Epithelial cell of esophagus (primary cell): ENCODE results near the gene RAB11A.

Experiments
- DNase-seq: peaks from one replicate; pipeline ENCODE4 v3.0.0; 2010; ENCODE audit warnings: low read depth
- H3K4me3 ChIP-seq: 2 replicates; pipeline ENCODE4 v1.5.1; 2011; ENCODE audit warnings: mild to moderate bottlenecking, low read length, control low read depth
- CTCF ChIP-seq: IDR thresholded peaks from 2 replicates; pipeline ENCODE4 v1.5.1; 2011; ENCODE audit warnings: low read depth, mild to moderate bottlenecking, low read length, control low read depth, inconsistent platforms; ENCODE audit not compliant: insufficient read depth; ENCODE audit errors: missing control alignments

The RAB11A gene

GRCh38 chr15:65845826-65846519 lies 23.3 kb upstream of the RAB11A start:
- no peak for DNase-seq
- no peak for TF ChIP-seq CTCF
- H3K4me3 ChIP-seq: no peak overlapping the region

DNA sequence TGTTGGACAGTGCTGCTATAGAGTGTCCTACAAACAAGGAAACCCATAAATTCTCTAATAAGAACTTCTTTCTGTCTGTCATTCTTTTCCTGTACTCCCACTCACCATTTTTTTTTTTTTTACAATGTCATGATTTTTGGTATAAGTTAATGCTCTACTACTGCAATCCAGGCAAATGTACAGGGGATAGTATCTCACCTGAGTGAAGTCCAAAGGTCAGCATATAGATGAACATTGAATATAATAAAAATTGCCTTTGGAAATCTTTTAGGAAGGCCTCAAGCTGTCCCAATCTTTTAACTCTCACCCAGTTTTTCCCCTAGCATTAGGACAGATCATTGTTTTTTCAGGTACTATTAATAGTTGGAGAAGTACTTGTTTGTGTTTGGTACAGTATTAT lies 21.3 kb upstream of the RAB11A start:
- TF ChIP-seq CTCF: no peak
- no peak overlapping the region for H3K4me3 ChIP-seq
- DNase-seq: no peak

GRCh38 chr15:65851981-65852380 lies 17.3 kb upstream of the RAB11A start:
- no peak for TF ChIP-seq CTCF
- no peak for DNase-seq
- no peak overlapping the region for H3K4me3 ChIP-seq

DNA sequence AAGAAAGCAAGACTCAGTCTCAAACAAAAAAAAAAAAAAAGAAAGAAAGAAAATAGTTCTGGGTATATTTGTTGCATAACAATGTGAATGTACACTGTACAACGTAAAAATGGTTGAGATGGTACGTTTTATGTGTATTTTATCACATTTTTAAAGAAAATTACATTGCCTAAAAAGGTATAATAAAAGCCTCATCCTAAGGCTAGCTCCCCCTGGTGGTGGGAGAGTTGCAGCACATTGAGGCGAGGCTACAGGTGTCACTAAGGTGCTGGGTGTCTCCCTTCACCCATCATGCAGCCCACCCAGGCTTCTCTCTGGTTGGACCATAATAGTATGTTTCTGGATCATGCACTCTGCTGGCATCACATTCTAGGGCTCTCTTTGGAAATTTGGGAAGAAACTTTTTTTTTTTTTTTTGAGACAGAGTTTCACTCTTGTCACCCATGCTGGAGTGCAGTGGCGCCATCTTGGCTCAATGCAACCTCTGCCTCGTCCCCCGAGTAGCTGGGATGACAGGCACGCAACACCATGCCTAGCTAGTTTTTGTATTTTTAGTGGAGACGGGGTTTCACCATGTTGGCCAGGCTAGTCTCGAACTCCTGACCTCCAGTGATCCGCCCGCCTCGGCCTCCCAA lies 12.4 kb upstream of the RAB11A start:
- TF ChIP-seq CTCF: peak; percentile 95
- DNase-seq: peak; percentile 69
- no peak overlapping the region for H3K4me3 ChIP-seq

DNA sequence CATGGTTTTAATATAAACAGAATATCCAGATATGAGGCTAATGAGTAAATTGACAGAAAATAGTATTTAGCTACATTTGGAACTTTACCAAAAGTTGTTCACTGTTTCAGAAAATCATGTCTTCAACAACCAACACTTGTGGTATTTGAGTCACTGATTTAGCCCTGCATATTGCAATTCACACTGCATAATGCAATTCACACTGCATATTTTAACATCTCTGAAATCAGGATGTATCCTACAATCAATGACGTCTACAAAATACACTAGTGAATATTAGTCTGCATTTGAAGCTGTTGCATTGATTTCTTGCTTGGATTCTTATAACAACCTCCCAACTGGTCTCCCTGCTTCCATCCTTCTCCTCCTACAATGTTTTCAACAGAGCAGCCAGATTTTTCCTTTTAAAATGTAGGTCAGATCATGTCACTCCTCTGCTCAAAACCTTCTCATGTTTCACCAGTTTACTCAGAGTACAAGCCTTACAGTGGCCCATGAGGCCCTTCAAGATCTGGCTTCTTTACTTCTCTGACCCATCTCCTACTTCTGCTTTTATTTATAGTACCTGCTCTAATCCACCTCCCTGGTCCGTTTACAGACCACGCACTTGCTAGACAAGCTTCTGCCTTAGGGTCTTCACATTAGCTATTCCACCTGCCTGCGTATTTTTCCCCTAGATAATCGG lies 11.4 kb upstream of the RAB11A start:
- TF ChIP-seq CTCF: no peak
- no peak for DNase-seq
- no peak overlapping the region for H3K4me3 ChIP-seq

DNA sequence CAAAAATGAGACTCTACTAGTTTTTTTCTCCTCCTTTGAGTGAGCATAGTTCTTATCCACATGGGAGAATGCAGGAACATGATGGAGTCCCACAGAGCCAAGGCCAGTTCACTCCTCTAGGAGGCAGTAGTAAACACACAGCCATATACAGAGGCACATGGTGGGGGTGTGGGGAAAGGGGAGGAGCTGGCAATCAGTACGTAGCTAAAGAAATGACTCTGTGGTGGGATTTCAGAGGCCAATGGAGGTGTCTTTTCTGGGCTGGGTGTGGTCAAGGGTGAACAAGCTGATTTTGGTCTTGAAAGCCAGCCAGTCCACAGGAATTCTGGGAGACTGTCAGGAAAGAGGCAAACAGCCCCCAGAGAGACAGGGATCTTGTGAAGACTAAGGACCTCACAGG lies 6.6 kb upstream of the RAB11A start:
- no peak overlapping the region for H3K4me3 ChIP-seq
- DNase-seq: peak; percentile 64
- peak; percentile 45 for TF ChIP-seq CTCF
